ENCODE results near the gene TNFRSF19. TPM values are rescaled to one million over a fixed set of nuclear protein-coding genes. Genes with fewer than 3 reads are reported as not detected.

TNFRSF19 gene
- total and polyA plus RNA-seq, 2 of the 13 experiments (the other 11 are each of a cell fraction or from before 2014, with no cell fraction given) = 75.3 to 77.7 TPM

DNA sequence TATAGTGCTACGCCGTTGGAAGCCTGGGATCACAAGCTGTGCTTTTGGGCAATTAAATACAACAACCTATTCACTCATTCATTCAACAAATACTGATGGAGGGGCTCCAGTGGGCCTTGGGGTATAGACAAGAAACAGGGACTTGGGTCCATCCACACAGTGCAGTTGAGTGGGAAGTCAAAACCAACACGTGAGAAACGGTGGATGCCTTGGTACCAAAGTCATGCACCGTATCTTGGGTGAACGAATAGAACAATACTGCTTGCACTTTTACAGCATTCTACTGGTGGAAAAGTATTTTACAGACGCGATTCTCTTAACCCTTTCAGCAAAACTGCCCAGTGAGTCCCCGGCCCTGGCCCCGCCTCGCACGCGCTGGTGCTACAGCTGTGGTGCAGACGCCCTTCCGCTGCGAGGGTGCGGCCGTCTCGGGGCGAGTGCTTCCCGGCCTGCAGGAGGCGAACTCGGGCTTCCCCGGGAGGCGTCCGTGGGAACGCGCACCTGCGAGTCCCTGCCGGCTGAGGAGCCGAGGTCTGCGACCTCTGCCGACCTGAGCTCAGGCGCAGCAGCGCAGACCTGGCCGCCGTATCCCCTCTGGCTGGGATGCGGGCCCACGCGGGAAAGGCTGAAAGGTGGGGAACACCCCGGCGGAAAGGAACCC is 8.3 kb downstream of the TNFRSF19 start (continued):
- no peak for TF ChIP-seq HNRNPUL1 (IDR thresholded peaks at IDR 0.05; ENCODE audit: low read depth, low read length)
- TF ChIP-seq ATAD3A (CRISPR knock-in tag; IDR thresholded peaks at IDR 0.05) = no peak; the same call in 1 of the 2 replicates
- TF ChIP-seq ZBTB7B (CRISPR knock-in tag; IDR thresholded peaks at IDR 0.05) = no peak
- no peak for TF ChIP-seq MTA3 (CRISPR knock-in tag; IDR thresholded peaks at IDR 0.05)
- 0 out of 2 replicates have a peak, but pooled peaks have one; percentile 46 for TF ChIP-seq SAP130 (CRISPR knock-in tag; IDR thresholded peaks at IDR 0.05; ENCODE audit: low read depth)
- peak; percentile 46; the same call in 1 of the 2 replicates for TF ChIP-seq ZFX (CRISPR knock-in tag; IDR thresholded peaks at IDR 0.05; ENCODE audit: low read depth)
- no peak; the same call in 1 of the 2 replicates for TF ChIP-seq ZNF331 (CRISPR knock-in tag; IDR thresholded peaks at IDR 0.05)
- TF ChIP-seq, protein P1, sequence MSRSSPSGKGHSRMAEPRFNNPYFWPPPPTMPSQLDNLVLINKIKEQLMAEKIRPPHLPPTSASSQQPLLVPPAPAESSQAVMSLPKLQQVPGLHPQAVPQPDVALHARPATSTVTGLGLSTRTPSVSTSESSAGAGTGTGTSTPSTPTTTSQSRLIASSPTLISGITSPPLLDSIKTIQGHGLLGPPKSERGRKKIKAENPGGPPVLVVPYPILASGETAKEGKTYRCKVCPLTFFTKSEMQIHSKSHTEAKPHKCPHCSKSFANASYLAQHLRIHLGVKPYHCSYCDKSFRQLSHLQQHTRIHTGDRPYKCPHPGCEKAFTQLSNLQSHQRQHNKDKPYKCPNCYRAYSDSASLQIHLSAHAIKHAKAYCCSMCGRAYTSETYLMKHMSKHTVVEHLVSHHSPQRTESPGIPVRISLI (CRISPR knock-in tag; IDR thresholded peaks at IDR 0.05; ENCODE audit: borderline replicate concordance) = no peak
- no peak for TF ChIP-seq U2AF1 (optimal IDR thresholded peaks at IDR 0.05; ENCODE audit: low read depth, low read length)
- no peak for TF ChIP-seq THAP11 (CRISPR knock-in tag; IDR thresholded peaks at IDR 0.05)
- TF ChIP-seq ZNF33B (CRISPR knock-in tag; IDR thresholded peaks at IDR 0.05) = peak; percentile 68; the same call in 1 of the 2 replicates
- no peak for TF ChIP-seq MED8 (CRISPR knock-in tag; IDR thresholded peaks at IDR 0.05; ENCODE audit: insufficient replicate concordance)
- TF ChIP-seq NR2F1 (CRISPR knock-in tag; IDR thresholded peaks at IDR 0.05) = peak in 1 of 2 experiments; percentile 60; a peak in 2 of 4 replicates
- TF ChIP-seq YEATS2 (CRISPR knock-in tag; IDR thresholded peaks at IDR 0.05; ENCODE audit: borderline replicate concordance) = no peak
- TF ChIP-seq, protein P2, sequence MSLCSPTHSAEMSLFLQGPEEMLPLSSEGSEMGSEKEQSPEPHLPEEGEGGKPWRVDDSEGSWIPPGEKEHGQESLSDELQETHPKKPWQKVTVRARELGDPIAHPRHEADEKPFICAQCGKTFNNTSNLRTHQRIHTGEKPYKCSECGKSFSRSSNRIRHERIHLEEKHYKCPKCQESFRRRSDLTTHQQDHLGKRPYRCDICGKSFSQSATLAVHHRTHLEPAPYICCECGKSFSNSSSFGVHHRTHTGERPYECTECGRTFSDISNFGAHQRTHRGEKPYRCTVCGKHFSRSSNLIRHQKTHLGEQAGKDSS (CRISPR knock-in tag; IDR thresholded peaks at IDR 0.05; ENCODE audit: borderline replicate concordance, low read depth) = peak; percentile 20; the same call in 1 of the 2 replicates
- TF ChIP-seq, protein P3, sequence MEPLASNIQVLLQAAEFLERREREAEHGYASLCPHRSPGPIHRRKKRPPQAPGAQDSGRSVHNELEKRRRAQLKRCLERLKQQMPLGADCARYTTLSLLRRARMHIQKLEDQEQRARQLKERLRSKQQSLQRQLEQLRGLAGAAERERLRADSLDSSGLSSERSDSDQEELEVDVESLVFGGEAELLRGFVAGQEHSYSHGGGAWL (CRISPR knock-in tag; IDR thresholded peaks at IDR 0.05) = no peak
- TF ChIP-seq, protein P4, sequence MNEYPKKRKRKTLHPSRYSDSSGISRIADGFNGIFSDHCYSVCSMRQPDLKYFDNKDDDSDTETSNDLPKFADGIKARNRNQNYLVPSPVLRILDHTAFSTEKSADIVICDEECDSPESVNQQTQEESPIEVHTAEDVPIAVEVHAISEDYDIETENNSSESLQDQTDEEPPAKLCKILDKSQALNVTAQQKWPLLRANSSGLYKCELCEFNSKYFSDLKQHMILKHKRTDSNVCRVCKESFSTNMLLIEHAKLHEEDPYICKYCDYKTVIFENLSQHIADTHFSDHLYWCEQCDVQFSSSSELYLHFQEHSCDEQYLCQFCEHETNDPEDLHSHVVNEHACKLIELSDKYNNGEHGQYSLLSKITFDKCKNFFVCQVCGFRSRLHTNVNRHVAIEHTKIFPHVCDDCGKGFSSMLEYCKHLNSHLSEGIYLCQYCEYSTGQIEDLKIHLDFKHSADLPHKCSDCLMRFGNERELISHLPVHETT (CRISPR knock-in tag; conservative IDR thresholded peaks at IDR 0.05) = peak; percentile 57; the same call in 1 of the 2 replicates
- TF ChIP-seq NBN (conservative IDR thresholded peaks at IDR 0.05) = no peak
- peak; percentile 23; the same call in 1 of the 2 replicates for TF ChIP-seq HOXA9 (CRISPR knock-in tag; IDR thresholded peaks at IDR 0.05; ENCODE audit: borderline replicate concordance)
- TF ChIP-seq SP2 (CRISPR knock-in tag; IDR thresholded peaks at IDR 0.05) = no peak
- peak; percentile 23; the same call in 1 of the 2 replicates for TF ChIP-seq PHF20 (CRISPR knock-in tag; IDR thresholded peaks at IDR 0.05)
- TF ChIP-seq ZNF598 (CRISPR knock-in tag; IDR thresholded peaks at IDR 0.05; ENCODE audit: borderline replicate concordance) = peak; percentile 59; the same call in 1 of the 2 replicates
- TF ChIP-seq TCF12 (IDR thresholded peaks at IDR 0.05) = no peak
- TF ChIP-seq TCF12 (CRISPR knock-in tag; IDR thresholded peaks at IDR 0.05) = no peak
- TF ChIP-seq BCL6 (CRISPR knock-in tag; IDR thresholded peaks at IDR 0.05) = peak; percentile 60
- TF ChIP-seq ZNF3 (CRISPR knock-in tag; IDR thresholded peaks at IDR 0.05) = no peak
